AG04450 (cell line): ENCODE measurements around the gene POC1A. TPM values are rescaled to one million over a fixed set of nuclear protein-coding genes. Genes with fewer than 3 reads are reported as not detected.
"Not testable (repeated sequence)": the region's sequence is repeated elsewhere in the genome, so short reads cannot be mapped to it uniquely, and the experiment has no call there.

Source experiments
- CTCF ChIA-PET: fragments of 300-600, 350-600 bp; formaldehyde crosslinking; extraction: SDS; loops from one replicate; lab custom pipeline; 2022; ENCODE audit warnings: antibody characterized with exemption, inconsistent platforms; lab: Charles Lee
- POLR2A ChIA-PET: fragments of 350-600 bp; formaldehyde crosslinking; extraction: SDS; loops from one replicate; lab custom pipeline; 2021; ENCODE audit warnings: antibody characterized with exemption, inconsistent platforms; lab: Yijun Ruan, JAX
- DNase-seq: peaks from one replicate; pipeline ENCODE4 v3.0.0-alpha.2; 2011; ENCODE audit warnings: low read depth, low spot score
- H3K27ac ChIP-seq: one replicate; pipeline ENCODE4 v1.5.1; 2012; ENCODE audit warnings: low read depth, low read length, control low read depth
- H3K27me3 ChIP-seq: one replicate; pipeline ENCODE4 v1.6.0; 2012; ENCODE audit warnings: low read length; ENCODE audit not compliant: control insufficient read depth, insufficient read depth
- H3K4me3 ChIP-seq: 2 replicates; pipeline ENCODE4 v1.5.1; 2011; ENCODE audit warnings: mild to moderate bottlenecking, low read depth, low read length, control low read depth
- H3K9me3 ChIP-seq: 2 replicates; pipeline ENCODE4 v1.5.1; 2012; ENCODE audit warnings: low read length; ENCODE audit not compliant: control insufficient read depth, insufficient read depth
- CTCF ChIP-seq: IDR thresholded peaks from 2 replicates; pipeline ENCODE4 v1.5.1; 2011; ENCODE audit warnings: low read depth, low read length, control low read depth, inconsistent platforms
- polyA plus RNA-seq: library from polyadenylated mRNA; depleted of rRNA; stranded (reverse); fragments of >200 nt; gene quantifications from 2 replicates; pipeline ENCODE4 v1.2.3, GENCODE V29; 2011

Gene POC1A
- polyA plus RNA-seq, 1 experiment, result 4.1 TPM

DNA sequence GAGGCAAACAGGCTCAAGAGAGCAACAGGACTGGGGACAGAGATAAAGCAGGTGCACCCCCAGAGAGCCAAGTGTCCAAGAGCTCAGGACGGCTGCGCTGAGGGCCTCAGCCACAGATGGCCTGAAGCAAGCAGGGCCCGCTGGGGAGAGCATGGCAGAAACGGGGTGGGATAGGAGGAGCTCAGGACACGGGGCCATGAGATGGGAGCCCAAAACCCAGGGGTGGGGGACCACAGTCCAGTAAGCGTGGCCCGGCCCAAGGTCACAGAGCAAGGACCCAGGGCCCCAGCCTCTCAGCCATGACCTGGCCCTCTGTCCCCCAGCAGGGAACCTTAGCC is 107.4 kb downstream of the POC1A start:
- ChIA-PET POLR2A (interaction anchor here (0.7 to 1.9 kb wide), 5 partner anchors 9 to 64 kb away, joined by 3 to 24 read pairs (median 3); partner anchors contain the start of genes ACY1, DUSP7 and RPL29), CTCF (interaction anchor here (1.1 to 1.3 kb wide), 2 partner anchors 9 to 43 kb away, joined by 3 read pairs; partner anchors contain the start of gene DUSP7)
- Histone ChIP-seq H3K27me3 (no peaks in the 10 kb centered on the region), H3K4me3 (no peak overlapping the region), H3K27ac (peak overlapping the region; percentile 97), H3K9me3 (no peaks in the 10 kb centered on the region)
- DNase-seq, result no peak
- no peak for TF ChIP-seq CTCF

DNA sequence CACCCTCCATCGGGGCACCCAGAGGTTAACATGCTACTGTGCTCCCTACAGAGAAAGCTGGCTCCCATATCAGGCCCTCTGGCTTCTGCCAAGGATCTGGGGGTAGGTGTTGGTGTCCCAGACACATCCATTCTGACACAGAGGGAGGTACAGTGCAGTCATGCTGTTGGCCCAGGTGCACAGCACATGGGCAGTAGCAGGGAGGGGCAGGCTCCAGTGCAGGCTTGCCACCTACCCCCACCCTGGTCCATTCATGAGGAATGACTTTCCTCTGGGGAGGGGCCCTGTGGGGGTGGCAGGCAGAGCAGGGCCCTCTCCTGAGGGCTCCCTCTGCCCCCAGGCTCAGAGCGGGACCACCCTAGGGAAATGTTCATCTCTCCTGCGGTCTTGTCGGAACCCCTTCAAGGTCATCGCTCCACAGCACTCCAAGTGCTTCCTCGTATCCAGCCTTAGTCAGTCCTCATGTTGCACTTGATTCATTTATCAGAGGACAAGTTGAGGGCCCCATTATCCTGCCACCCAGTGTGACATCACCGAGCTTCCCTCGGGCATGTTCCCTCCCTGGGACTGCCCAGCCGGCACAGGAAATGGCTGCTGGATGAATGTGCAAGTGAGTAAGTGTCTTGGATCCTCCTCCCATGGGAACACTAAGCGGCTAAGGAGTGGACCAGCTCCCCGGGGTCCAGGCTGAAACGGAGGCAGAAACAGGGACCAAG is 107.9 kb downstream of the POC1A start:
- ChIA-PET POLR2A (interaction anchor here (0.6 to 1.9 kb wide), 6 partner anchors 10 to 101 kb away, joined by 3 to 24 read pairs (median 3); partner anchors contain the start of genes ACY1, DUSP7 and RPL29), CTCF (interaction anchor here (1.1 to 1.3 kb wide), 2 partner anchors 10 to 42 kb away, joined by 3 read pairs; partner anchors contain the start of gene DUSP7)
- peak; percentile 87 for DNase-seq
- Histone ChIP-seq H3K9me3 (no peaks in the 10 kb centered on the region), H3K27me3 (no peaks in the 10 kb centered on the region), H3K27ac (peak overlapping the region; percentile 97), H3K4me3 (no peak overlapping the region)
- no peak for TF ChIP-seq CTCF

DNA sequence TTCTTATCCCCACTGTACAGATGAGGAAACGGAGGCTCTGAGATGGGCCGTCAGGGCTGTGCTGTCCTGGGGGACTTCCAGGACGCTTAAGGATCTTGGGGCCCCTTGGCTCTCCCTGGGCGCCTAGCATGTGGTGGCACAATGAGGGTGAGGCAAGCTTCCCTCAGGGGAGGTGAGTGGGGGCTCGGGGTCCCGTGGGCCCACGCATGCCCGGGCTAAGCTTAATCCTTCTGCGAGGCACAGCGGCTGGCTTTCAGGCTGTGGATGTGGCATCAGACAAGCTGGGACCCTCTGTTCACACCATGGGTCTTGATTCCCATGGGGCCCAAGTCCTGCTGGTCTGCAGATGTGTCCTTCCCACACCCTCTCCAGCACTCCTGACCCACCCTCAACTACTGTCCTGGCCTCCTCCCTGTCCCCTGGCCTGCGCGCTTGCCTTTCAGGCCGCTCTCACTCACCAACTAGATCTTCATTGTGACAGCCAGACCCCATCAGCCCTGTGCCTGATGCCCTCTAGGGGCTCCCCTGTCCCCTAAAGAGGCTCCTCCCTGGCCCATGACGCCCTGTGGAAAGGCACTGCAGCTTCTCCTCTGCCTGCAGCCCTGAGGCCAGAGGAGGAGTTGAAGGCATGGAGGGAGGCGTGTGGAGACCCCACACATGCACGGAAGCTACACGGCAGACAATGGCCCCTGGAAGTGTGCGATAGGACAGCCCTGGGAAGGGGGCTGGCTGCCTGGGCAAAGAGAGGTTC is 109.2 kb downstream of the POC1A start:
- POLR2A ChIA-PET, result interaction anchor here (0.6 kb wide), 1 partner anchor 100 kb away, joined by 3 read pairs; no protein-coding TSS in a partner anchor
- Histone ChIP-seq H3K27ac (no peak overlapping the region), H3K9me3 (no peaks in the 10 kb centered on the region), H3K27me3 (no peaks in the 10 kb centered on the region), H3K4me3 (no peak overlapping the region)
- no peak for DNase-seq
- TF ChIP-seq CTCF, result no peak
- CTCF ChIA-PET, result no interaction called here

DNA sequence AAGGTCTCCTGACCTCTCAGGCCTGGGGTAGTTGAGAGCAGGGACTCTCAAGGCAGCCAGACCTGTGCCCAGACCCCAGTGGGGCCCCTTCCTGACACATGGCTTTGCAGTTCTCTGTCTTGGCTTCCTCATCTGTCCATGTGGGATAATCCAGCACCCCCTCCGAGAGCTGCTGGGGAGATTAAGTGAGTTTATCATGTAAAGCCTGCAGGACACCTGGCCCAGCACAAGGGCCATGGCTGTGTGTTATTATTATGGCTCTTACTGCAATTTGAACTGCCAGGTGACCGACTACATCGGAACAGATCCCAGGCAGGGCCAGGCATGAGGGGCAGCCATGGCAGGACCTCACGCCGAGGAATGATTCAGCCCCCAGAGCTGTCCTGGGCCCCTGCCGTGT is 110.5 kb downstream of the POC1A start:
- Histone ChIP-seq H3K4me3 (no peak overlapping the region), H3K27ac (no peak overlapping the region), H3K9me3 (no peaks in the 10 kb centered on the region), H3K27me3 (no peaks in the 10 kb centered on the region)
- no peak for TF ChIP-seq CTCF
- ChIA-PET POLR2A (no interaction called here), CTCF (no interaction called here)
- DNase-seq, result no peak

DNA sequence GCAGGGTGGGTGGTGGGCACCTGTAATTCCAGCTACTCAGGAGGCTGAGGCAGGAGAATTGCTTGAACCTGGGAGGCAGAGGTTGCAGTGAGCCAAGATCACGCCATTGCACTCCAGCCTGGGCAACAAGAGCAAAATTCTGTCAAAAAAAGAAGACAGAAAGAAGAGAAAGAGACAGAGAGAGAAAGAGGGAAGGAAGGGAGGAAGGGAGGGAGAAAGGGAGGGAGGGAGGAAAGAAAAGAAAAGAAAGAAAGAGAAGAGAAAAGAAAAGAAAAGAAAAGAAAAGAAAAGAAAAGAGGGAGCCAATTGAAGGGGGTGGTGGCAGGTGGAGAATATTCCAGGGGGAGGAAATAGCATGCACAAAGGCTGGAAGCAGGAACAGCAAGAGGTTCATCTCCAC is 111.2 kb downstream of the POC1A start:
- H3K4me3 ChIP-seq, H3K27me3 ChIP-seq, CTCF ChIA-PET, H3K27ac ChIP-seq, DNase-seq, POLR2A ChIA-PET, H3K9me3 ChIP-seq: not testable (repeated sequence)
